ENCODE data around the gene PHACTR2. TPM values are rescaled to one million over a fixed set of nuclear protein-coding genes. Genes with fewer than 3 reads are reported as not detected.
"Not testable (repeated sequence)": the region's sequence is repeated elsewhere in the genome, so short reads cannot be mapped to it uniquely, and the experiment has no call there.

Gene PHACTR2
- total RNA-seq, 2 experiments from 2014 or later, result 24.2 to 26.2 TPM

- CTCF ChIA-PET, result no interaction called here
- POLR2A ChIA-PET, result no interaction called here
Measured at GRCh38 chr6:143733510-143733909, 55.7 kb downstream of the PHACTR2 start.

- CTCF ChIA-PET, result no interaction called here
- POLR2A ChIA-PET, result no interaction called here
Measured at GRCh38 chr6:143734641-143735063, 56.9 kb downstream of the PHACTR2 start.

- CTCF ChIA-PET, result not testable (repeated sequence)
Measured at GRCh38 chr6:143738072-143738690, 60.4 kb downstream of the PHACTR2 start.

DNA sequence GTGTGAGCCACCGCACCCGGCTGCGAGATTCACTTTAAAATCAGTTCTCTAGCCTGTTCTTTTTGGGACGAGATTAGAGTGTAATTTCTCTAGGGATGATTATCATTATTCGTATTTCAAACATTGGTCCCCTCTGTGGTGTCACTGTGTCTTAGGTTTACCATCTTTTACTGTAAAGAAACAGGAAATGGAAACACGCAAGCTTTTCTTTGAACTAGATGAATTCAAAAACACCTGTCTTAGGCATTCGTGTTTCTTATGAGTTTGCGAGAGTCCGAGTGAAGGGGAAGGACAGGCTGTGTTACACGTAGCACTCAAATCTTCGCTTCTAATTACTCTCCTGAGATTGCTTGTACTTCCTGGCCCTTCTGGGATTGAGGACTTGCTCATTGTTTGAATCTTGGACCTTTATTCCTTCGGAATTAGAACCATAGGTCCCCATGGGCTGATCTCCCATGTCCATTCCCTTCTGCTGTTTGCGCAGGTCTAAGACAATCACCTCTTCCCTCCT is 61.6 kb downstream of the PHACTR2 start:
- CTCF ChIA-PET, result no interaction called here
- POLR2A ChIA-PET, result no interaction called here

More at GRCh38 chr6:143738072-143738690, 60.4 kb downstream of the PHACTR2 start:
- POLR2A ChIA-PET, result not testable (repeated sequence)

DNA sequence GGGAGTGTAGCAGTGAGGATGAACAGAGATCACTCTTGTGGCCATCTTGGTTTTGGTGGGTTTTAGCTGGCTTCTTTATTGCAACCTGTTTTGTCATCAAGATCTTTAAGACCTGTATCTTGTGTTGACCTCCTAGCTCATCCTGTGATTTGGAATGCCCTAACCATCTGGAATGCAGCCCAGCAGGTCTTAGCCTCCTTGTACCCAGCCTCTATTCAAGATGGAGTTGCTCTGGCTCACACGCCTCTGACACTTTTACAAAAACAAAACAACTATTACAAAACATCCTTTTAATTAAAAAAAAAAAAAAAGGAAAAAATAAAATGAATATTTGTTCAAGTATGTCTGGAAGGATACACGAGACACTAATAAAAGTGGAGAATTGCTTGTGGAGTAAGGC is 62.4 kb downstream of the PHACTR2 start:
- CTCF ChIA-PET, result no interaction called here

DNA sequence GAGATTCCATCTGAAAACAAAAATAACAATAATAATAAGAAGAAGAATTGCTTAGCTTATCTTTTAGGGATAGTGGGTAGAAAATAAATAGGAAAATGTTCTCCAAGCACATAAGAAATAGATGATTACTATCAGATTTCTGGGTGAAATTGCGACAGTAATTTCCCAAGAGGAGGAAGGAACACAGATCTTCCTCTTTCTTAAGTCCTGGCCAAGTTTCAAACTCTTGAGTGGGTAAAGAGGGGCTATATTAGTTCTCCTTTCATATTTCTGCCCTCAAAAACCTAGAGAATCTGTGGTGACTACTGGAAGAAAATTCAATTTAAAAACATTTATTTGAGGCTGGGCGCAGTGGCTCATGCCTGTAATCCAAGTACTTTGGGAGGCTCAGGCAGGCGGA is 63.7 kb downstream of the PHACTR2 start:
- CTCF ChIA-PET, result no interaction called here
- POLR2A ChIA-PET, result no interaction called here

More for the DNA sequence above, 62.4 kb downstream of the PHACTR2 start:
- POLR2A ChIA-PET, result no interaction called here

DNA sequence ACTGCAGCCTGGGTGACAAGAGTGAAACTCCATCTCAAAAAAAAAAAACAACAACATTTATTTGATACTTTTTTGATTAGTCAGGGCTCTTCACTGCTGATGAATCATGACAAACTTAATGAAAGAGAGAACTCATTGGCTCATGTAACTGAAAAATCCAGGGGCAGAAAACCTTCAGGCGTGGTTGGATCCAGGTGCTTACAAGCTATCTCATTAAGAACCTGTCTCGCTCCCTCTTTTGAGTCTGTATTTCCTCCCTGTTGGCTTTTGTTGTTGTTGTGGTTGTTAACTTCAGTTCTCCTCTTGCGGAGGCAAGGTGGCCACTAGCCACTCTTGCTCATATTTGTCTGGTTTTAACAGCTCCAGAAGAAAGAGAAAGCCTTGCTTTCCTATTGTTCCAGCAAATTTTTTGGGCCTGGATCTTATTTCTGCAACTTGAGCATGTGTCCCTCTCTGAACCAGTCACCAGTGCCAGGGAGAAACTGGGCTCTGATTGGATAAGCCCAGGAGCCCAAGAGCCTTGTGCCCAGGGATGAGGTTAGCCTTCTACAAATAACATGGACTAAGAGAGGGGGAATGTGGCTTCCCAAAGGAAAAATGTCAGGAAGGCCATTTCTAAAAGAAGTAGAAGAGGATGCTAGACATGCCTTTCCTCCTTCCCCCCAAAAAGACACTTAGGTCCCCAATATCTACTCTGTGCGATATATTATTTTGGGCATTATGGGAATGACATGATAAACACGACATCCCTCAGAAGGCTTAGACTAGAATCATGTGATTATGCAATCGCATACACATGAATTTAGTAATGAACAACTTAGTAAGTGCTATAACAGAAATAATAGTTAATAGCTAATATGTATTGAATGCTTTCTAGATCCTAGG is 64.5 kb downstream of the PHACTR2 start:
- ChIA-PET POLR2A (no interaction called here), CTCF (no interaction called here)

DNA sequence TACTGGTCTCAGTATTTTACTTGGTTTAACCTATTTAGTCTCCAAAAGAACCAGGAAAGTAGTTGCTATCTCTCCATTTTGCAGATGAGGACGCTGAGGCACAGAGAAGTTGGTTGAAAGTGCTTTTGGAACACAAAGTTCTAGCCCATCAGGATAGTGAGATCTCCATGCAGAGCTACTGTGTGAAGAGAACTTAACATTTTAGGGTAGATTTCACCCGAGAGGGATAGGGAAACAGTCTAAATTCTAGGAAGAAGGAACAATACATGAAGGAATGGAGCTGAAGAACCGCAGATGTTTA is 65.1 kb downstream of the PHACTR2 start:
- POLR2A ChIA-PET, result no interaction called here
- CTCF ChIA-PET, result no interaction called here

DNA sequence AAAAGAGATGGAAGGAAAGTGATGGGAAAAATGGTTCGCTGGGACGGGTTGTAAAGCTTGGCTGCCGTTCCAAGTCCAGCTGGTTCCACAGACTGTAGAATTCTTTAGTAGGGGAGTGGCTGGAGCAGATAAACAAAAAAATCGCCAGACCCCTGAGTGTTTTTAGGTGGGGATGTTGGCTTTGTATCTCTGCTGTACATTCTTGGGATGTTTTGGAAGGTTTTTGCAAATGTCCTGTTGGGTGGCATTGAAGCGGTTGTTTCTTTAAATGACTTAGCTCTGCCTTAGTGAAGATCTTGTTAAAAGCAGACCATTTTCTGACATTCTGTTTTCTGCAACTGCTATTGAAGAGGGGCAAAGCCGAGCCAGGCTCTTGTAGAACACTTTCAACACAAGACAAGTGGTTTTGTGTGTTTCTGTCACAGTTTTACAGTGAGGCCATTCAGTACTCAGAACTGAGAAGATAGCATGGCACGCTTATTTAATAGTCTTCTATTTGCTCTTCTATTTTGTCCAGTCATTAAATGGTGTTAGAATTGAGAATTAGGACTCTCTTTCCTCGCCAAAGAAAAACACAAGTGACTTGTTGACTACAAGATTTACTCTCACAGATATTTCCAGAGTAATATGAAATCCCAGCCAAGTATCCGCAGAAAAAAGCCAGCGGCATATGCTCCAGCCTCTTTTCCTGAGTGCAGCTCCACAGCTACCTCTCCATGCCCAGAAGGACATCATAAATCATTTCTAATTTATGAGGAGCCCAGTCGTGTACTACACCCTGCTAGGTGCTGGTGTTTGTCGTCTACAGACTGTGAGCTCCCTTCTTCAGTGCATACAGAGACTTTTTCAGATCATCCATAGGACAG is 65.8 kb downstream of the PHACTR2 start:
- ChIA-PET POLR2A (no interaction called here), CTCF (no interaction called here)

DNA sequence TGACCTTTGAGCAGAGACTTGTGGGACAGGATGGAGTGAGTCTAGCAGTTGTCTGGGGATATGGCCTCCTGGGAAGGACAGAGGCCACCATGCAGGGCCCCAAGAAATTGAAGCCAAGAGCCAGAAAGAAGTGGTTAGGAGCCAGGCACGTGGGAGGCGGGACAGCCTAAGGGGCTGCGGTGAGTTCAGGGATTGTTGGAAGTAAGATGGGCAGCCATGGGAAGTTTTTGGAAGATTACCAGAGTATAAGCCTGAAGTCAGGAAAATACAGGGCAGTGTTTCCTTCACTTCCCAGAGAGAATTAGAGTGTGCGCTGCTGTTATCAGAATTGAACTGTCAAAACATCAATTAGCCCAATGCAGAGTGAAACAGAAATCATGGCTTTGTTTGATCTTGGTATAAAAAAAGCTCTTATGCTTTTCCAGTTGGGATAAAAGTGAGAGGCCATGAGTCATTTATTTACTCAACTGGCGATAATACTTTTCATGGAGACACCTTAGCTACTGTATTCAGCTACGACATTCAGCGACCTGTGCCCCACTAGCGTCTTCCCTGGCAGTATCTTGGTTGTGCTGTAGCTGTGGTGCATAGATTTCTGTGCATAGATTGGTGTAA is 66.9 kb downstream of the PHACTR2 start:
- ChIA-PET POLR2A (no interaction called here), CTCF (no interaction called here)

GRCh38 chr6:143745166-143746133 is 67.7 kb downstream of the PHACTR2 start:
- ChIA-PET CTCF (no interaction called here), POLR2A (no interaction called here)

- ChIA-PET POLR2A (no interaction called here), CTCF (no interaction called here)
Measured at GRCh38 chr6:143746202-143747119, 68.7 kb downstream of the PHACTR2 start.

DNA sequence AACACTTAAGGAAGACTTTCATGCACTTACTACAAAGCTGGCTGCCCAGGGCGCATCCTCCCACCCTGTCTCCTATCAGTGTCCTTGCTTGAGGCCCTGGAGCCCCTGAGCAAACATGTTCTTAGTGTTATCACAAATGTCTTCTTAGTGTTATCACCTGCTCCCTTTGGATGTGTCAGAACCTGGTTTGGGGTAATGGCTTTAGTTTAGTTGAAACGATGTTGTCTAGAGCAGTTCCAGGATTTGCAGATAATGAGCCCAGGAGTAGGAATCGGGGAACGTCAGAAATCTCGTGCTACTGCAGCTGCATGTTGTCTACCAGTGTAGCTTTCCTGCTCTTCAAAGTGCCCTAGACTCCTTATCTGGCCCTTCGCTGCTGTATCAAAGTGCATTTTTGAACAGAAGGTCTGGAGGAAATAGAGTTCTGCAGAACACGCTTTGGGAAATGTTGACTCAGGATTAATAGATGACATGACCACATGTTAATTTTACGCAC is 69.6 kb downstream of the PHACTR2 start:
- ChIA-PET POLR2A (interaction anchor here (0.7 kb wide), 1 partner anchor 65 kb away, joined by 3 read pairs; no protein-coding TSS in a partner anchor), CTCF (no interaction called here)

- ChIA-PET POLR2A (no interaction called here), CTCF (interaction anchor here (0.9 kb wide), 1 partner anchor 22 kb away, joined by 3 read pairs; no protein-coding TSS in a partner anchor)
Measured at GRCh38 chr6:143749891-143750290, 72.1 kb downstream of the PHACTR2 start.

DNA sequence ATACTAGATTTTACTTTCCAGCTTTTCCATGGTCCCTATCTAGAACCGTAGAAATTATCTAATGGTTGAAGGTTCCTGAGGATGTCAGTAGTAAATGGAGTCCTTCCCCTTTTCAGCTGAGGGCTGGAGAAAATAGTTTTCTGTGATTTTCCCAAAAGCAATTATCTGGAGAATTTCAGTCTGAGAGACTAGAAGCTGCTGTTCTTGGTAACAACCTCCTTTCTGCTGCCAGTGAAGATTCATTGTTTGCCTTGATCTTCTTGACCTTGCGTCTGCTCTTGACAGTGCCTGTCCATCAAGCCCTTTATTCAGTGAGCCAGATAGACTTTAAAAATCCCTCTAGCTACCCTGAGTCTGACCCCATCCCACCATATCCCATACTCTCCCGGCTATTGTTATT is 73.1 kb downstream of the PHACTR2 start:
- CTCF ChIA-PET, result no interaction called here
- POLR2A ChIA-PET, result no interaction called here

DNA sequence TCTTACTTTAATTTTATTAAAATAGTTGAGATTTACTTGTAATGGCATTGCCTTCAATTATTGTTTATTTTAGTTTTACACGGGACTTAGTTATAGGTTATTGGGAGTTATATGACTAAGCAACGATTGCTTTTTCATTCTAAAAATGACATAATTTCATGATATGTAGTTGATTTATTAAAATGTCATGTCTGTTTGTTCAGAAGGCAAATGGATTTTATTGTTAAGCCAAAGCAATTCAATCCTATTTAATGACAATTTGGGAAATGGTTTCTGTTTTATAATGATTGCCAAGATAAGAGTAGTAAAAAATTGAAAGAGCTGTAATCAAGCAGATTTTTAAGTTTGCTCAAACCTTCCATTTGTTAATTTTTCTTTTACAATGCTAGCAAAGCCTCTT is 74.7 kb downstream of the PHACTR2 start:
- CTCF ChIA-PET, result no interaction called here
- POLR2A ChIA-PET, result no interaction called here

GRCh38 chr6:143753678-143754077 is 75.9 kb downstream of the PHACTR2 start:
- ChIA-PET CTCF (no interaction called here), POLR2A (no interaction called here)

- ChIA-PET POLR2A (no interaction called here), CTCF (no interaction called here)
Measured at GRCh38 chr6:143754204-143754603, 76.4 kb downstream of the PHACTR2 start.

Data from activated CD8-positive, alpha-beta memory T cell treated with anti-CD3 and anti-CD28 coated beads for 36 hours (primary cell).